GM06990 (cell line): ENCODE data around the gene LRP1B.

Experiments used
- DNase-seq: peaks from one replicate; pipeline ENCODE4 v3.0.0-alpha.2; 2011; ENCODE audit not compliant: insufficient read length; ENCODE audit errors: extremely low read depth
- H3K27me3 ChIP-seq: replicated peaks from 2 replicates; pipeline ENCODE4 v1.6.0; 2011; ENCODE audit warnings: low read length; ENCODE audit not compliant: control insufficient read depth, insufficient read depth
- H3K36me3 ChIP-seq: 2 replicates; pipeline ENCODE4 v1.5.1; 2011; ENCODE audit warnings: low read length; ENCODE audit not compliant: control insufficient read depth, insufficient read depth
- H3K4me3 ChIP-seq: replicated peaks from 2 replicates; pipeline ENCODE4 v1.5.1; 2011; ENCODE audit warnings: low read depth, mild to moderate bottlenecking, control low read depth, low read length
- CTCF ChIP-seq: IDR thresholded peaks from 2 replicates; pipeline ENCODE4 v1.5.1; 2011; ENCODE audit warnings: low read length, control low read depth, mild to moderate bottlenecking, inconsistent platforms; ENCODE audit not compliant: insufficient read depth, poor library complexity, severe bottlenecking

Gene LRP1B

GRCh38 chr2:142020368-142020767, 110.4 kb downstream of the LRP1B start:
- Histone ChIP-seq H3K4me3 (no peak overlapping the region), H3K27me3 (no peaks in the 10 kb centered on the region), H3K36me3 (no peaks in the 10 kb centered on the region)
- DNase-seq, result no peak
- no peak for TF ChIP-seq CTCF

- Histone ChIP-seq H3K36me3 (no peaks in the 10 kb centered on the region), H3K27me3 (no peaks in the 10 kb centered on the region), H3K4me3 (no peak overlapping the region)
- TF ChIP-seq CTCF, result no peak
- no peak for DNase-seq
Measured at GRCh38 chr2:142014536-142014935, 116.3 kb downstream of the LRP1B start.

- no peak for TF ChIP-seq CTCF
- Histone ChIP-seq H3K36me3 (no peaks in the 10 kb centered on the region), H3K4me3 (no peak overlapping the region), H3K27me3 (no peaks in the 10 kb centered on the region)
- no peak for DNase-seq
Measured at GRCh38 chr2:142012797-142013196, 118.0 kb downstream of the LRP1B start.

DNA sequence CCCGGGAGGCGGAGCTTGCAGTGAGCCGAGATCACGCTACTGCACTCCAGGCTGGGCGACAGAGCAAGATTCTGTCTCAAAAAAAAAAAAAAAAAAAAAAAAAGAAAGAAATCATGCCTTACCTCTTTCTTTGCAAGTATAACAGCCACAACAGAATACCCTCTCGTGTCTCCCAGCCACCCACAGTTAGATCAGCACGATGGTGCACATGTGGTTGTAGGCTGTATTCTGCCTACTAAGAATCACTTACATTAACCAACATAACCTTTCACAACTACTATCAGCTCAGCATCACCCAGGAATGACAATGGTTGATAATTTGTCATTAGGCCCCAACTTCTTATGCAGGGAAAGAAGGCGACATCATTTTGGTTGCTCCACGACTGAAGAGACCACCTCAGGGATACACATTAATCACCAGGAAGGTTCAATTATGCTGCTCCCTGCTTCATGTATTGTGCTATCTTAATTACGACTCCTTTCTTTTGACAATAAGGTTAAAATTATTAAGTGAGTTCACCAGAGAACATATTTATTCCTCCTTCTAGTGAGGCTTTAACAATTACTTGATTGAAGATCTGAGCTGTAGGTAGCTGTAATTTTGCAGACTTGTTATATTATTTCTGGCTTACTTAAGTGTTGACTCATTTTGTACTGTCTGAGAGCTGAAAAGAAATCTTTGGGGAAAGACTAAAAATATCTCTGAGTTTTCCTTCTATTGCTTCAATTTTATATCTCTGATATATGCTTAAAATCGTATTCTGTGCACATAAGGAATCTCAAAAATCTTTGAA, 120.1 kb downstream of the LRP1B start:
- no peak for TF ChIP-seq CTCF
- Histone ChIP-seq H3K27me3 (no peaks in the 10 kb centered on the region), H3K4me3 (no peak overlapping the region), H3K36me3 (no peaks in the 10 kb centered on the region)
- DNase-seq, result no peak

GRCh38 chr2:142008135-142008744, 122.6 kb downstream of the LRP1B start:
- DNase-seq, result no peak
- no peak for TF ChIP-seq CTCF
- Histone ChIP-seq H3K27me3 (no peaks in the 10 kb centered on the region), H3K4me3 (no peak overlapping the region), H3K36me3 (no peaks in the 10 kb centered on the region)
